ENCODE data around the gene TBX4.

The TBX4 gene

GRCh38 chr17:61423967-61424649, 28.1 kb upstream of the TBX4 start:
- Histone ChIP-seq H2BK5ac (ENCODE audit: low read depth, low read length, poor library complexity, severe bottlenecking) (no peak overlapping the region), H3K14ac (ENCODE audit: low read length in 2 of 2) (no peak overlapping the region), H3K4me1 (ENCODE audit: control insufficient read depth, insufficient read depth, low read depth, low read length) (peaks cover 5% of the 10 kb centered on the region), H2BK15ac (ENCODE audit: low read depth, poor library complexity, severe bottlenecking) (no peak overlapping the region), H3K4ac (ENCODE audit: low read depth in 1 of 2, low read length in 2 of 2) (no peak overlapping the region), H3K23ac (ENCODE audit: low read length in 2 of 2) (no peak overlapping the region), H2AFZ (ENCODE audit: low read depth, low read length) (no peak overlapping the region), H4K91ac (ENCODE audit: low read length) (no peak overlapping the region), H3K27ac (ENCODE audit: low read length, poor library complexity, severe bottlenecking) (no peak overlapping the region), H3K9ac (ENCODE audit: low read length) (no peak overlapping the region), H3K9me3 (ENCODE audit: control insufficient read depth, low read length) (no peaks in the 10 kb centered on the region), H2BK12ac (ENCODE audit: low read length in 2 of 2) (no peak overlapping the region), H3K4me3 (ENCODE audit: insufficient read depth in 1 of 2, low read depth in 1 of 2, low read length in 2 of 2) (no peak overlapping the region), H3K18ac (ENCODE audit: low read depth in 1 of 2, low read length in 2 of 2) (no peak overlapping the region), H4K8ac (ENCODE audit: low read length) (no peak overlapping the region), H2AK5ac (ENCODE audit: low read length, severe bottlenecking) (no peak overlapping the region), H3K79me1 (replicated peaks; ENCODE audit: low read length, poor library complexity, severe bottlenecking) (no peaks in the 10 kb centered on the region), H3K27me3 (ENCODE audit: control insufficient read depth in 1 of 2, insufficient read depth in 1 of 2, low read length in 2 of 2) (peaks cover 24 to 44% of the 10 kb centered on the region in 2 experiments), H3K4me2 (ENCODE audit: low read length, poor library complexity, severe bottlenecking) (no peak overlapping the region), H3K36me3 (ENCODE audit: control insufficient read depth in 1 of 2, insufficient read depth in 2 of 2, low read depth in 1 of 2, low read length in 2 of 2) (no peaks in the 10 kb centered on the region), H2BK120ac (ENCODE audit: low read depth, low read length) (no peak overlapping the region)
- 89% methylated on average over 8 of the region's 10 CpGs for WGBS
- DNase-seq, result no peak

GRCh38 chr17:61425682-61426481, 26.3 kb upstream of the TBX4 start:
- peaks cover 8 to 34% of the 10 kb centered on the region in 2 experiments for H3K27me3 ChIP-seq (ENCODE audit: control insufficient read depth in 1 of 2, insufficient read depth in 1 of 2, low read length in 2 of 2)
- H3K4me1 ChIP-seq (ENCODE audit: control insufficient read depth, insufficient read depth, low read depth, low read length), result peaks cover 5% of the 10 kb centered on the region
- no peak overlapping the region for H3K9ac ChIP-seq (ENCODE audit: low read length)
- H2BK12ac ChIP-seq (ENCODE audit: low read length in 2 of 2), result no peak overlapping the region
- no peak overlapping the region for H4K8ac ChIP-seq (ENCODE audit: low read length)
- H3K4me2 ChIP-seq (ENCODE audit: low read length, poor library complexity, severe bottlenecking), result no peak overlapping the region
- no peak overlapping the region for H3K4me3 ChIP-seq (ENCODE audit: insufficient read depth in 1 of 2, low read depth in 1 of 2, low read length in 2 of 2)
- no peak overlapping the region for H3K18ac ChIP-seq (ENCODE audit: low read depth in 1 of 2, low read length in 2 of 2)
- no peak for DNase-seq
- peak overlapping the region in 1 of 2 experiments; percentile 13 for H3K4ac ChIP-seq (ENCODE audit: low read depth in 1 of 2, low read length in 2 of 2)
- H3K23ac ChIP-seq (ENCODE audit: low read length in 2 of 2), result peak overlapping the region in 1 of 2 experiments; percentile 62
- no peak overlapping the region for H2AK5ac ChIP-seq (ENCODE audit: low read length, severe bottlenecking)
- H3K79me1 ChIP-seq (replicated peaks; ENCODE audit: low read length, poor library complexity, severe bottlenecking), result no peaks in the 10 kb centered on the region
- no peak overlapping the region for H4K91ac ChIP-seq (ENCODE audit: low read length)
- H2BK120ac ChIP-seq (ENCODE audit: low read depth, low read length), result no peak overlapping the region
- no peak overlapping the region for H3K27ac ChIP-seq (ENCODE audit: low read length, poor library complexity, severe bottlenecking)
- H3K14ac ChIP-seq (ENCODE audit: low read length in 2 of 2), result no peak overlapping the region
- 68% methylated on average over 11 of the region's 11 CpGs for WGBS
- H3K9me3 ChIP-seq (ENCODE audit: control insufficient read depth, low read length), result no peaks in the 10 kb centered on the region
- no peaks in the 10 kb centered on the region for H3K36me3 ChIP-seq (ENCODE audit: control insufficient read depth in 1 of 2, insufficient read depth in 2 of 2, low read depth in 1 of 2, low read length in 2 of 2)
- no peak overlapping the region for H2AFZ ChIP-seq (ENCODE audit: low read depth, low read length)
- H2BK15ac ChIP-seq (ENCODE audit: low read depth, poor library complexity, severe bottlenecking), result no peak overlapping the region
- H2BK5ac ChIP-seq (ENCODE audit: low read depth, low read length, poor library complexity, severe bottlenecking), result no peak overlapping the region

- Histone ChIP-seq H2BK12ac (ENCODE audit: low read length in 2 of 2) (no peak overlapping the region), H2BK5ac (ENCODE audit: low read depth, low read length, poor library complexity, severe bottlenecking) (no peak overlapping the region), H3K4me1 (ENCODE audit: control insufficient read depth, insufficient read depth, low read depth, low read length) (peaks cover 5% of the 10 kb centered on the region), H3K18ac (ENCODE audit: low read depth in 1 of 2, low read length in 2 of 2) (no peak overlapping the region), H3K79me1 (replicated peaks; ENCODE audit: low read length, poor library complexity, severe bottlenecking) (no peaks in the 10 kb centered on the region), H3K9ac (ENCODE audit: low read length) (no peak overlapping the region), H3K14ac (ENCODE audit: low read length in 2 of 2) (no peak overlapping the region), H3K27ac (ENCODE audit: low read length, poor library complexity, severe bottlenecking) (no peak overlapping the region), H2AFZ (ENCODE audit: low read depth, low read length) (no peak overlapping the region), H3K4me3 (ENCODE audit: insufficient read depth in 1 of 2, low read depth in 1 of 2, low read length in 2 of 2) (no peak overlapping the region), H3K36me3 (ENCODE audit: control insufficient read depth in 1 of 2, insufficient read depth in 2 of 2, low read depth in 1 of 2, low read length in 2 of 2) (no peaks in the 10 kb centered on the region), H3K27me3 (ENCODE audit: control insufficient read depth in 1 of 2, insufficient read depth in 1 of 2, low read length in 2 of 2) (peaks cover 0 to 25% of the 10 kb centered on the region in 2 experiments), H3K4ac (ENCODE audit: low read depth in 1 of 2, low read length in 2 of 2) (no peak overlapping the region), H2BK15ac (ENCODE audit: low read depth, poor library complexity, severe bottlenecking) (no peak overlapping the region), H3K23ac (ENCODE audit: low read length in 2 of 2) (no peak overlapping the region), H4K8ac (ENCODE audit: low read length) (no peak overlapping the region), H3K4me2 (ENCODE audit: low read length, poor library complexity, severe bottlenecking) (no peak overlapping the region), H3K9me3 (ENCODE audit: control insufficient read depth, low read length) (no peaks in the 10 kb centered on the region), H2BK120ac (ENCODE audit: low read depth, low read length) (no peak overlapping the region), H4K91ac (ENCODE audit: low read length) (no peak overlapping the region), H2AK5ac (ENCODE audit: low read length, severe bottlenecking) (no peak overlapping the region)
- 73% methylated on average over 9 of the region's 10 CpGs for WGBS
- no peak for DNase-seq
Observed at GRCh38 chr17:61426482-61427304, 25.5 kb upstream of the TBX4 start.

- Histone ChIP-seq H3K4me2 (ENCODE audit: low read length, poor library complexity, severe bottlenecking) (no peak overlapping the region), H3K4me3 (ENCODE audit: insufficient read depth in 1 of 2, low read depth in 1 of 2, low read length in 2 of 2) (no peak overlapping the region), H2BK15ac (ENCODE audit: low read depth, poor library complexity, severe bottlenecking) (no peak overlapping the region), H3K4ac (ENCODE audit: low read depth in 1 of 2, low read length in 2 of 2) (no peak overlapping the region), H2AFZ (ENCODE audit: low read depth, low read length) (no peak overlapping the region), H3K4me1 (ENCODE audit: control insufficient read depth, insufficient read depth, low read depth, low read length) (peaks cover 7% of the 10 kb centered on the region), H3K9ac (ENCODE audit: low read length) (no peak overlapping the region), H3K18ac (ENCODE audit: low read depth in 1 of 2, low read length in 2 of 2) (no peak overlapping the region), H3K36me3 (ENCODE audit: control insufficient read depth in 1 of 2, insufficient read depth in 2 of 2, low read depth in 1 of 2, low read length in 2 of 2) (no peaks in the 10 kb centered on the region), H2AK5ac (ENCODE audit: low read length, severe bottlenecking) (peak overlapping the region; percentile 69), H3K79me1 (replicated peaks; ENCODE audit: low read length, poor library complexity, severe bottlenecking) (no peaks in the 10 kb centered on the region), H3K27ac (ENCODE audit: low read length, poor library complexity, severe bottlenecking) (no peak overlapping the region), H3K23ac (ENCODE audit: low read length in 2 of 2) (no peak overlapping the region), H4K8ac (ENCODE audit: low read length) (no peak overlapping the region), H2BK5ac (ENCODE audit: low read depth, low read length, poor library complexity, severe bottlenecking) (no peak overlapping the region), H3K27me3 (ENCODE audit: control insufficient read depth in 1 of 2, insufficient read depth in 1 of 2, low read length in 2 of 2) (peaks cover 0 to 17% of the 10 kb centered on the region in 2 experiments), H2BK120ac (ENCODE audit: low read depth, low read length) (no peak overlapping the region), H4K91ac (ENCODE audit: low read length) (no peak overlapping the region), H3K14ac (ENCODE audit: low read length in 2 of 2) (no peak overlapping the region), H3K9me3 (ENCODE audit: control insufficient read depth, low read length) (no peaks in the 10 kb centered on the region), H2BK12ac (ENCODE audit: low read length in 2 of 2) (no peak overlapping the region)
- DNase-seq, result no peak
Observed at GRCh38 chr17:61427567-61427966, 24.7 kb upstream of the TBX4 start.
